NK-92 treated with Interleukin-12 subunit alpha and Interleukin-12 subunit beta, amount 100 ng/mL, for 24 hours (cell line): Measurements from ENCODE around the gene TBC1D3B.
"Not testable (repeated sequence)": the region's sequence is repeated elsewhere in the genome, so short reads cannot be mapped to it uniquely, and the experiment has no call there.

Source experiments
- DNase-seq: peaks from one replicate; lab custom pipeline; 2025; lab: John Stamatoyannopoulos, UW

TBC1D3B gene

GRCh38 chr17:36128411-36128978 is 47.9 kb downstream of the TBC1D3B start:
- DNase-seq, result no peak

- DNase-seq, result no peak
Observed at GRCh38 chr17:36127911-36128310, 48.5 kb downstream of the TBC1D3B start.

GRCh38 chr17:36127199-36127893 is 49.1 kb downstream of the TBC1D3B start:
- DNase-seq, result no peak

GRCh38 chr17:36124879-36125824 is 51.3 kb downstream of the TBC1D3B start:
- peak; percentile 8 for DNase-seq

GRCh38 chr17:36123431-36123830 is 53.0 kb downstream of the TBC1D3B start:
- DNase-seq, result no peak

GRCh38 chr17:36121099-36121498 is 55.3 kb downstream of the TBC1D3B start:
- not testable (repeated sequence) for DNase-seq

GRCh38 chr17:36120221-36120620 is 56.2 kb downstream of the TBC1D3B start:
- DNase-seq, result no peak

- DNase-seq, result no peak
Observed at GRCh38 chr17:36118477-36119353, 57.7 kb downstream of the TBC1D3B start.

GRCh38 chr17:36117505-36118382 is 58.7 kb downstream of the TBC1D3B start:
- DNase-seq, result no peak
